GM12873 (cell line): ENCODE results near the gene IFNK.

Experiments used
- TF ChIP-seq, protein P1 (sequence below): IDR thresholded peaks from 2 replicates; pipeline ENCODE4 v1.5.1; 2012; ENCODE audit warnings: low read depth, mild to moderate bottlenecking, moderate library complexity, low read length, control low read depth; ENCODE audit not compliant: insufficient read depth; ENCODE audit errors: missing control alignments

The IFNK gene

DNA sequence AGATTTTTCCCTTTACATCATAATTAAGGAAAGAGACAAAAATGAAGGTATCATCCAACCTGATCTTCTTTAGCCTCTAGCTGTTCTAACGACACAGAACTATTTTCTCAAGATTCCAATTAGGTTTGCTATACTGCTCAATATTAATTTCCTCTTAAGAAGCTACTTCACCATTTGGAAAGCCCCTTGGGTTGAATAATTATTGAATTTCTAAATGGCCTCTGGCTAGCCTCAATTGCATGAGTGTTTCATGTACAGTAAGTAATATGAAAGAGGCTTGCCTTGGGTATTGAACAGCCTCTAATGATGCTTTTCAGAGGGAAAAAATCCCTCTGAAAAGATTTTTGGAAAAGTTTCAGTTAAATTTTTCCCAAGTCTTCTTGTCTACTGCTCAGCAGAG is 9.2 kb downstream of the IFNK start:
- TF ChIP-seq, protein P1, sequence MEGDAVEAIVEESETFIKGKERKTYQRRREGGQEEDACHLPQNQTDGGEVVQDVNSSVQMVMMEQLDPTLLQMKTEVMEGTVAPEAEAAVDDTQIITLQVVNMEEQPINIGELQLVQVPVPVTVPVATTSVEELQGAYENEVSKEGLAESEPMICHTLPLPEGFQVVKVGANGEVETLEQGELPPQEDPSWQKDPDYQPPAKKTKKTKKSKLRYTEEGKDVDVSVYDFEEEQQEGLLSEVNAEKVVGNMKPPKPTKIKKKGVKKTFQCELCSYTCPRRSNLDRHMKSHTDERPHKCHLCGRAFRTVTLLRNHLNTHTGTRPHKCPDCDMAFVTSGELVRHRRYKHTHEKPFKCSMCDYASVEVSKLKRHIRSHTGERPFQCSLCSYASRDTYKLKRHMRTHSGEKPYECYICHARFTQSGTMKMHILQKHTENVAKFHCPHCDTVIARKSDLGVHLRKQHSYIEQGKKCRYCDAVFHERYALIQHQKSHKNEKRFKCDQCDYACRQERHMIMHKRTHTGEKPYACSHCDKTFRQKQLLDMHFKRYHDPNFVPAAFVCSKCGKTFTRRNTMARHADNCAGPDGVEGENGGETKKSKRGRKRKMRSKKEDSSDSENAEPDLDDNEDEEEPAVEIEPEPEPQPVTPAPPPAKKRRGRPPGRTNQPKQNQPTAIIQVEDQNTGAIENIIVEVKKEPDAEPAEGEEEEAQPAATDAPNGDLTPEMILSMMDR: no peak

DNA sequence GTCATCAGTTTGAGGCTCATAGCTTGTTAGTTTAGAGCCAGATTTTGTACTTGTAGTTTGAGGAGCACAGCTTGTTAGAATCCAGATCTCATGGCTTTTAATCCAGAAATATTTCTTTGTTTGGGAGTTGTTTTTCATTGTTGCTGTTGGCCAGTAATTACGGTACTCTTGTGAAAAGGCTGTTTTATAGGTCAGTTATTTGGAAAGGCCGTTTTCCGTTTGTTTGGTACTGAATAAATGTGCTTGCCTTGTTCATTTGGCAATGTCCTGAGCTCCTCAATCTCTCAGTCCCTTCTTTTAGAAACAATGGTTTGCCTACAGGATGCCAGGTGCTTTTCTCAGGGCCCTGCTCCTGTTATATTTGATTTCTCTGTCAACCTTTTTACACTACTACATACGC is 10.0 kb downstream of the IFNK start:
- TF ChIP-seq, protein P1: no peak

DNA sequence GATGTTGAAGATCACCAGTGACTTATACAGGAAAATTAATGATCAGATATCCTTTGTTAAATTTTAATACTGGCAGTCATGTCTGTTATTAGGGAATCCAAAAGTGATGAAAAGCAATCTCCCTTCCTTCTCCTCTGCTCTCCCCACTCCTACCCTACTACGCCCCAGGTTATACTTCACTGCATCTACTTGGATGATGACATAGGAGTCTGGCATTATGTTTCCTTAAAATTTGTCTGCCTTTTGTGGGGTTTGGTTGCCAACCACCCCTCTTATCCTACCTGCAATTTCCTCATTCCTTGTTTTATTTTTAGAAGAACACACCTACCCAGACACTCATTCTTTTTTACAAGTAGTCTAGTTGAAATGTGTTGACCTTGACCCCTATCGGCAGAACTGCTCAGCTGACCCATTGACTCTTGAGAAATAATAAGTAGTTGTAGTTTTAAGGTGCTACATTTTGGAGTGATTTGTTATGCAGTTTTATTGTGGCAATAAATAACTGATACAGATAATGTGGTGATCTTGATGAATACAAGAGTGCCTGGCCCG is 10.6 kb downstream of the IFNK start:
- TF ChIP-seq, protein P1: no peak

DNA sequence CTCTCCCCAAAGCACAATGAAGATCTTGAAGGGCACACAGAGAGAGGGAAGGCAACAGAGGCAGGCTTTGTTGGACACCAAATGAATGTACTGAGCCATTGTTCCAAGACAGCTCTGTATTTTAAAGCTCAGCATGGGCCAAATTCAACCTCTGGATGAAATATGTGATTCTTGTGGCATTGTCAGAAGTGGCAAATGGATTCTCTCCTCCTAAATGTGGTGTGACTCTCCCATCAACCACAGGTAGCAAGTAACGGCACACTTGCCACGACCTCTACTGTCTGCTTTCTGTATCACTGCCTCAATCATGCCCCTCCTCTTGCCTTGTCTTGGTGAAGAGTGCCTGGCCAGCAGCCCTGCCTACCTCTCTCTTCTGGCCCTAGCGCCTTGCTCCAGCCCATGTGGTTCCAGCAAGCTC is 11.6 kb downstream of the IFNK start:
- TF ChIP-seq, protein P1: peak; percentile 65

DNA sequence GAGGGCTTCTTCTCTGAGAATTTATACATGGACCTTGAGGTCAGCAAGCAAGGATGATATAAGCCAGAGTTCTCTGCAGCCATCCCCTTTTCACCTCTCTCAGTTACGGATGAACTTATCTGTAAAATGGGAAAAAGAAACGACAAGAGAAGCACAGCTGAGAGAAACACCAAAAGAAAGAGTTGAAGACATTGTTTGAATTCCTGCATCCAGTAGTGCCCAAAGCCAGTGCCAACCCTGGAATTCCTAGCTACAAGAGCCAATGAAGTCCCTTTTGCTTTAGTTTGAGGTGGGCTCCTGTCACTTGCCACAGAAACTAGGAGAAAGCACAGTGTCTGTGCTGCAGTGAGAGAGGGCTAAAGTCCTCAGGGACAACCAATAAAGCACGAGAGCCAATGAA is 12.1 kb downstream of the IFNK start:
- TF ChIP-seq, protein P1: no peak

DNA sequence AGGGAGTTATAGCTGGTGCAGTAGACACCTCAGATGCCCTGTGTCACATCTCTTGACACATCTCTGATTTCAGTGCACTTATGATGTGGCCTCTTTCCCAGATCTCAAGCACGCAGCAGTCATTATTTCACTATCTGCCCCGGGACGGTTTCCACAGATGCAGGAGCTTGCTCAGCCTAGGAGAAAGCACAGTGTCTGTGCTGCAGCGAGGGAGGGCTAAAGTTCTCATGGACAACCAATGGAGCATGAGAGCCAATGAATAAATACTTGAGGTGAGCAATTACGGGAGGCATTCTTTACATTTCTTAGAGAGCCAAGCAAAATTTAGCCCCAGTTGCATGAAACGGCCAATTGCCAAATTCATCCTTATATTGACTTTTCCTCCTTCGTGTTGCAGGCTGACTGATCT is 12.9 kb downstream of the IFNK start:
- TF ChIP-seq, protein P1: no peak

DNA sequence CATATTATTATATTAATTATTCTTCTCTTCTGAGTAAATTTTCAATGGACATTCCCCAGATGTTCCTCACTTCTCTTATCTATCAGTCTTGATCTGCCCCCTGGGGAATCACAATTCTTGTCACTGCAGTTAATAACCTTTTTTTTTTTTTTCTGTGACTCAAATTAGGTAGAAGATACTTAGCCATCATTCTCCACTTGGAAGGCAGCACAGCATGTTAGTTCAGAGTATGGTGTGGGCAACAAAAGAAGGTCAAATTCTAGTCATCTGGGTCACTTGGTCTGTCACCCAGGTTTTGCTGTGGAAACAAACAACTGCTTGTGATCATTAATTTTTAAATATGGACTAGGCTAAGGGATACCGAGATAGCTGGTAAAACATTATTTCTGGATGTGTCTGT is 13.7 kb downstream of the IFNK start:
- TF ChIP-seq, protein P1: no peak
